ENCODE data around the gene TOP3B.

DNA sequence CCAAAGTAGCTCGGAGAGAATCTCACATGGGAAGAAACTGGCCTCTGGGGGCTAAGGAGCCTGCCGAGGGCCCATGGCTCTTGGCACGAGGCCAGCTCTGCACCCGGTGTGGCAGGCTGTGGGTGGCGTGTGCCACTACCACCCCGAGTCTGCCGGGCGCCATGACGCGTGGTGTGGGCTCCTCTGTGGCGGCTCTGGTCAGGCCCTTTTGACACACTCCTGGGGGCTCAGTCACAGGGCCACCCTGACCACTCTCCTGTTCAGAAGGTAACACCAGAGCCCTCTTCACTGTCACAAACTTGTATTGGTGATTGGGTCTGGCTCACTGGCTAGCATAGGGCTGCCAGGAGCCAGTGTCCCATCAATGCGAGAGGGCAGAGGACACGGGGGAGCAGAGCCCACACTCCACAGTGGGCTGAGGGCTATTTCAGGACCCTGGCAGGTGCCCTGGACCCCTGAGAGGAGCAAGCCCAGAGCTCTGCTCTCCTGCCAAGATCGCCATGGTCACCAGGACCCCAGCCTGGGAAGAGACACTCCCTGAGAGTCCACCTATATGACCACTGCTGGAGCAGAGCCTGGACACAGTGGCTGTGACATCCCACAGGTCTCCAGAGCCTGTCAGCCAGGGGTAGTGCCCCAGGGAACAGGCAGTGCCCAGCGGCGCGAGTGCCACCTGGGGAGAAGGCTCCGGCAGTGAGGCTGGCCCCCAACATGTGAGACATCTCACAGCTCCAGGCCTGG lies 21.3 kb downstream of the TOP3B start:
- TF ChIP-seq, protein P1, sequence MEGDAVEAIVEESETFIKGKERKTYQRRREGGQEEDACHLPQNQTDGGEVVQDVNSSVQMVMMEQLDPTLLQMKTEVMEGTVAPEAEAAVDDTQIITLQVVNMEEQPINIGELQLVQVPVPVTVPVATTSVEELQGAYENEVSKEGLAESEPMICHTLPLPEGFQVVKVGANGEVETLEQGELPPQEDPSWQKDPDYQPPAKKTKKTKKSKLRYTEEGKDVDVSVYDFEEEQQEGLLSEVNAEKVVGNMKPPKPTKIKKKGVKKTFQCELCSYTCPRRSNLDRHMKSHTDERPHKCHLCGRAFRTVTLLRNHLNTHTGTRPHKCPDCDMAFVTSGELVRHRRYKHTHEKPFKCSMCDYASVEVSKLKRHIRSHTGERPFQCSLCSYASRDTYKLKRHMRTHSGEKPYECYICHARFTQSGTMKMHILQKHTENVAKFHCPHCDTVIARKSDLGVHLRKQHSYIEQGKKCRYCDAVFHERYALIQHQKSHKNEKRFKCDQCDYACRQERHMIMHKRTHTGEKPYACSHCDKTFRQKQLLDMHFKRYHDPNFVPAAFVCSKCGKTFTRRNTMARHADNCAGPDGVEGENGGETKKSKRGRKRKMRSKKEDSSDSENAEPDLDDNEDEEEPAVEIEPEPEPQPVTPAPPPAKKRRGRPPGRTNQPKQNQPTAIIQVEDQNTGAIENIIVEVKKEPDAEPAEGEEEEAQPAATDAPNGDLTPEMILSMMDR (IDR thresholded peaks at IDR 0.05), result no peak
- no peak for TF ChIP-seq POLR2A (IDR thresholded peaks at IDR 0.05)
